ENCODE measurements around the gene GALNT18.

GRCh38 chr11:11628651-11629050 lies 6.8 kb upstream of the GALNT18 start:
- TF ChIP-seq CTCF (IDR thresholded peaks at IDR 0.05; ENCODE audit: insufficient read depth, low read length, poor library complexity, severe bottlenecking): no peak
- no peak for TF ChIP-seq EZH2phosphoT487 (conservative IDR thresholded peaks at IDR 0.05; ENCODE audit: low read length)

Measured in SU-DHL-6 (cell line).